HG02885 (cell line): ENCODE results near the gene UBE2N.
"Not testable (repeated sequence)": the region's sequence is repeated elsewhere in the genome, so short reads cannot be mapped to it uniquely, and the experiment has no call there.

Experiments used
- ATAC-seq: cut with Tn5 transposase; IDR thresholded peaks from one replicate; pipeline ENCODE4 v1.9.1; 2021; ENCODE audit warnings: mild to moderate bottlenecking; ENCODE audit not compliant: unreplicated experiment, poor library complexity

Gene UBE2N

DNA sequence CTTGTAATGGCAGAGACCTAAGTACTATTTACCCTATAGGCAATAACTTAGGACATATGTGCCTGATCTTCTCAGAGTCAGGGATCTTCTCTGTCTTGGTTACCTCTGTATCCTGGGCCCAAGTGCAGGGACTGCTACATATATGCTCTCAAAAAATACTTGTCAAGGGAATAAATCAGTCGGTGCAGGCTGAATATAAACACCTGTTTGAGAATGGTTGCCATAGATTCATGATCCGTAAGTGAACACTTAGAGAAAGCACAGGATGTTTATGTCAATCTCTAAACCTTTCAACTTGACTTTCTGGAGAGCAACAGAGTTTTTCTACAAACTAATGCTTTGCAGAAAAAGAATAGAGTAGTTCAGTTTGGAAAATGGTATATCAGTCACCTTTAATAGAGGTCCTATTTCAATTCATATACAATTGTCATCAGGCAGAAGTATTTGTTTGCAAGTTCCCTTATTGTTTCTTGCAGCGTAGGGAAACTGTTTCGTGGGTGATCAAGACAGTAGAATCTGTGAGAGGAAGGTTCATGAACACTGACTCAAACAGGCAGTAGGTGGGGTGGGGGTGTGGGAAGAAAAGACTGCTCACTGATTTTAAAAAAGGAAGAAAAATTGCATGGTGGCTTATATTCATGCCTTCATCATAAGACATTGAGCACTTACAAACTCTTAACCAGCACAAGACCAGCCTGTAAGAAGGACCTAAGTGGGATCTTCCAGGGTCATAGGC is 6.0 kb upstream of the UBE2N start:
- ATAC-seq: no peak

DNA sequence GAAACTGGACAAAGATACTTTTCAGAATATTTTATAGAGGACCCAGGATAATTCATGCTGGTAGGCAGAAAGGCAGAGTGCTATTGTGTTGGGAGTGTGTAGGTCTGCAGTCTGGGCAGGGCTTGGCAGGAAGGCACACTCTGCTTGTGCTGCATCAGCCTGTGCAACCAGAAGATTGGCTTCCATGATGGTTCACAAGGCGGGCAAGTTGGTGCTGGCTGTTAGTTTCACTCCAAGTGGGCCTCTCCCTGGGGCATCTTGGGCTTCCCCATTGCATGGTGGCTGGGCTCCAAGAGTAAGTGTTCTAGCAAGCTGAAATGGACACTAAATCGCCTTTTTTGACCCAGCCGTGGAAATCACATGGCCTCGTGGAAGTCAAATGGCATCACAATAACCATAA is 1.8 kb upstream of the UBE2N start:
- no peak for ATAC-seq

DNA sequence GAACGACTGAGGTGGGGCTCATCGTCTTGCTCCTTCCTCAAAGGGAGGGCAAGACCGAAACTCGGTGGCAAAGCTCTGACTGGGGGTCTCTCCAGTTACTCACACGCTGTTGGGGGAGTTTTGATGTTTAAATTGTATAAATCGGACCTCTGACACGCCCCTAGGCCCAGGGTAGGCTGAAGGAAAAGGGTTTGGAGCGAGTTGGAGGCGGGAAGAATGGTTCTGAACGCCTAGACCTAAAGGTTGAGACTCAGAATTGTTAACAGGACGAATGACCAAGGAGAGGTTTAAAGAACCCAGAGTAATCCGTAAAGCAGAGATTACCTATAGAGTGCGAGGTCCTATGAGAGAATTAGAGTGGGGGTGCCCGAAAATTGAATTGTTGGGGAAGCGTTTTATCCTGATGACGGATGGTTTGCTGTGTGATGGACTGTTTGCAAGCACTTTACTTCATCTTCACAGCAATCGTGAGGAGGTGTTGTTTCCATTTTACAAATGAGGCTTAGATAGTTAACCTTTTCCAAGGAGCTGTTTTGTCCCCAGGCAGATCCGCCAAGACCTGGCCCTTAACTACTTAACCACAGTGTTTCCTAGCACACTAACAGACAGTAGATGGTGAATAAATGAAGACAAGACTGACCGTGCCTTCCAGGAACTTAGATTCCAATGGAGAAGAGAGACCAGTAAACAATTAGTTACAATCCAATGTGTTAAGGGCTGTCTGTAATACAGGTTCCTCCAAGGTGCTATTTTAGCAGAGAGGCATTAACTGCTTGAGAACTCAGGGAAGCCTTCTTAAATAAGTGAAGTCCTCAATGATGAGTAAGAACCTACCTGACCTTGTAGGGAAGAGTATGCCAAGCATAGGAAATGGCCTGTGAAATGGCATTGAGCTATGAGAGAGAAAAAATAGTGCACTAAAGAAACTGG is 929 bp upstream of the UBE2N start:
- no peak for ATAC-seq

GRCh38 chr12:93441081-93441616 is 598 bp downstream of the UBE2N start:
- no peak for ATAC-seq

GRCh38 chr12:93440043-93440835 is 1.5 kb downstream of the UBE2N start:
- no peak for ATAC-seq

GRCh38 chr12:93438266-93439050 is 3.3 kb downstream of the UBE2N start:
- ATAC-seq: no peak

DNA sequence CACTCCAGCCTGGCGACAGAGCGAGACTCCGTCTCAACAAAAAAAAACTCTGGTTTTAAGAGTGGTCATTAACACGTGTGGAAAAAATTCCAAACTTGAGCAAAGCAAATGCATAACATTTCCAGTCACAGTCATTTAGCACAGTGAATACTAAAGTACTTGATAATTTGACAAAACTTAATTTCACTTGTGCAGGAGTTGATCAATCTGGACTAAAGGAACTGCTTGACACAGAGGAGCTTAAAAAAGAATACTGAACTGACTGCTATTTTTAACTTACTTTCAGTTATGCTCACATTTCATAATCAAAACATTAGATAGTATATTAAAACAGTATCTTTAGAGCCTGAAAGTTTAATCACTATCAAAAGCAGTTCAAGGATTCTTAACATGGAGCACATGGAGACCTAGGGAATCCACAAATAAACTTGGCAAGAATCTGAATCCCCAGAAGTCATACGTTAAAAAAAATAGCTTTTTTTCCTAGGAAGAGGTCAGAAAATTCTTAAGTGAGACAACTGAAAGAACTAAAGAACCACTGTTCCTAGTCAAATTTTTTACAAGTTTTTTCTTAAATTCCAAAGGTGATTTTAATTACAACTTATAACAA is 7.4 kb downstream of the UBE2N start:
- ATAC-seq: no peak

- not testable (repeated sequence) for ATAC-seq
These were observed 9.7 kb downstream of the UBE2N start for GRCh38 chr12:93432031-93432430.

DNA sequence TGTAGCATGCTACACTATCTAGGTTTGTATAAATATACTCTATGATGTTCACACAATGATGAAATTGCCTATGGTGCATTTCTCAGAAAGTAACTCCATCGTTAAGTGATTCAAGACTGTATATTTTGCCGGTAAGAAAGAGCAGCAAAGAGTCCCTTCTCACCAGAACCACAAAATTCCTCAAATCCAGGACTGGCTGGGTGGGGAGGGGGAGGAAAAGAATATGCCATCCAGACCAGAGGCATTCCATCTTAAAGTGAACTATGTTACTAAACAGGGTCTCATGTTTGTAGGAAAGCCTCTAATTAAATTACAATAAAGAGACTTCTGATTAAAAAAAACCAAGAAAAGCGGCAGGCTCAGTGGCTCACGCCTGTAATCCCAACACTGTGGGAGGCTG is 11.5 kb downstream of the UBE2N start:
- ATAC-seq: no peak

DNA sequence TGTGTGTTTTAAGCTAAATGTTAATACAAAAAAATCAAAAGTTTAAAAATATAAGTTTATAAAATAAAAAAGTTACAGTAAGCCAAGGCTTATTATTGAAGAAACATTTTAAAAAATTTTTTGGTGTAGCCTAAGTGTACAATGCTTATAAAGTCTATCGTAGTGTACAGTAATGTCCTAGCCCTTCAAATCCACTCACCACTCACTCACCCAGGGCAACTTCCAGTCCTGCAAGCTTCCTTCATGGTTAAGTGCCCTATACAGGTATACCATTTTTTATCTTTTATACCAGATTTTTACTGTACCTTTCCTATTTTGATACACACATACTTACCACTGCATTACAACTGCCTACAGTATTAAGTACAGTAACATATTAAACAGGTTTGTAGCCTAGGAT is 11.9 kb downstream of the UBE2N start:
- no peak for ATAC-seq

DNA sequence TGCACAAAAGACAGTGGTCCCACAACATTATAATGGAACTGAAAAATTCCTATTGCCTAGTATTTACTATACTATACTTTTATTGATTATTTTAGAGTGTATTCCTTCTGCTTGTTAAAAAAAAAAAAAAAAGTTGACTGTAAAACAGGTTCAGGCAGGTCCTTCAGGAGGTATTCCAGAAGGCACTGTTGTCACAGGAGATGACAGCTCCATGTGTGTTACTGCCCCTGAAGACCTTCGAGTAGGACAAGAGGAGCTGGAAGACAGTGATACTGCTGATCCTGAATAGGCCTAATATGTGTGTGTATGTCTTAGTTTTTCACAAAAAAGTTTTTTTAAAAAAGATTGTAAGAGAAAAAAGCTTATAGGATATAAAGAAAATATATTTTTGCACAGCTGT is 12.3 kb downstream of the UBE2N start:
- no peak for ATAC-seq

GRCh38 chr12:93427779-93428564 is 13.8 kb downstream of the UBE2N start:
- ATAC-seq: no peak

- ATAC-seq: peak; percentile 36
These were observed 15.3 kb downstream of the UBE2N start for GRCh38 chr12:93426412-93426805.

DNA sequence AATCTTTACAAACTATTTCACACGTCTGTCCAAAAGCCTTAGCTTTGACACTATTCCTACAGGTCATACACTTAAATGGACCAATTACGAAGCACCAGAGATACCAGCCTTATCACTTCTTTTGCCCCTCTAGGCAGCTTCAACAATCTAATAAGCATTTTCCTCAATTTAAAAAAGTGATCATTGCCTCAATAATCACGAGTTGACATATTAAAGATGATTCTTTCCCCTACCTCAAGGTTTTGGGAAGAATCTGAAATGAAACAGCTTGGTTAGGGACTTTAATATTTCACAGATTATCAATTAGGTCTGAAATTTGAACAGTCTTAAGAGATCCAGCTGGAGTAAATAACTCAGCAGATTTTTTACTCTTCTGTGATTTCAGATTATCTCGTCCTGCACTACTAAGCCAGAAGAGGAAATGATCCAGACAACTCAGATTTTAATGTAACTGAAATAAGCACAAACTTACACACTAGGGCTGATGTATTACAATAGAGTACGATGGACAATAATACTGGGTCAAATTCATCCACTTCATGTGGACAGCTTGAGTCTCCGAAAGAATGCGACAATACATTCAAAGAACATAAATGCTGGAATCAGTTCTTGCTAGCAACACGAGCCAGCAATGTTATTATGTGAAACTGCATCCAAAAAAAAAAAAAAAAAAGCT is 15.9 kb downstream of the UBE2N start:
- ATAC-seq: peak; percentile 21

DNA sequence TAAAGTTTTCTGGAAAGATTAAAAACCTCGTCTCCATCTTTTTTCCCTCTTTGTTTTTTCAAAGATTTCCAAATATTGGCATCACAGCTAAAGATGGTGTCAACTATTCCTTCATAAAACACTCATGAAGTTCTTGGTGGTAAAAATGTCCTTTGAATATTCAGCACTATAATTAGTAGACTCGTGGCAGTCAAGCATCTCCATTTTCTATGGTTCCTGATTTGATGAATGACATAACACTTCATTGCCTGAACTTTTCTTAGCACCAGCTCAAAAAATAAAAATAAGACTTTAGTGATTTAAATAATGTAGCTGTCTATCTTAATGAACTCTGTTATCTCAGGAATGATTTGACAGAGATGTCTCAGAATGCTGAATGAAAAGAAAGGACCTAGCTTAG is 19.7 kb downstream of the UBE2N start:
- ATAC-seq: no peak

- ATAC-seq: no peak
These were observed 22.2 kb downstream of the UBE2N start for GRCh38 chr12:93419388-93420034.

GRCh38 chr12:93417967-93418480 is 23.7 kb downstream of the UBE2N start:
- no peak for ATAC-seq
